SH-SY5Y (cell line): ENCODE data around the gene KREMEN2.

ENCODE experiments used
- GATA2 ChIP-seq: IDR thresholded peaks from 2 replicates; pipeline ENCODE4 v1.6.1; 2011; ENCODE audit warnings: mild to moderate bottlenecking, low read depth, low read length
- GATA3 ChIP-seq: IDR thresholded peaks from 2 replicates; pipeline ENCODE4 v1.6.1; 2011; ENCODE audit warnings: low read depth, mild to moderate bottlenecking, low read length, moderate library complexity

GRCh38 chr16:2938206-2938605, 25.9 kb upstream of the KREMEN2 start:
- TF ChIP-seq GATA2 (no peak), GATA3 (no peak)
